BJ (cell line): ENCODE results near the gene CHN1. TPM values are rescaled to one million over a fixed set of nuclear protein-coding genes. Genes with fewer than 3 reads are reported as not detected.

Experiments
- CTCF ChIA-PET: fragments of 350-600 bp; formaldehyde crosslinking; extraction: SDS; loops from one replicate; lab custom pipeline; 2021; ENCODE audit warnings: antibody characterized with exemption, inconsistent platforms; lab: Yijun Ruan, JAX
- POLR2A ChIA-PET: fragments of 300-600 bp; sonication (Branson Sonifier 250); formaldehyde crosslinking; extraction: SDS; loops from one replicate; lab custom pipeline; 2021; ENCODE audit warnings: antibody characterized with exemption; lab: Charles Lee
- DNase-seq: peaks from one replicate; pipeline ENCODE4 v3.0.0-alpha.2; 2011; ENCODE audit warnings: low read depth
- H3K27me3 ChIP-seq: 2 replicates; pipeline ENCODE4 v1.6.0; 2011; ENCODE audit warnings: low read length; ENCODE audit not compliant: control insufficient read depth, insufficient read depth
- H3K36me3 ChIP-seq: 2 replicates; pipeline ENCODE4 v1.5.1; 2011; ENCODE audit warnings: low read length; ENCODE audit not compliant: control insufficient read depth, insufficient read depth
- H3K4me3 ChIP-seq: 2 replicates; pipeline ENCODE4 v1.5.1; 2011; ENCODE audit warnings: low read depth, mild to moderate bottlenecking, control low read depth, low read length
- polyA plus RNA-seq: library from polyadenylated mRNA; depleted of rRNA; stranded (reverse); fragments of >200 nt; gene quantifications from 2 replicates; pipeline ENCODE4 v1.2.3, GENCODE V29; 2011
- TF ChIP-seq, protein P1 (sequence below): IDR thresholded peaks from 2 replicates; pipeline ENCODE4 v1.5.1; 2011; ENCODE audit warnings: low read depth, mild to moderate bottlenecking, control low read depth, inconsistent platforms, low read length, moderate library complexity; ENCODE audit not compliant: insufficient read depth

Gene CHN1
- polyA plus RNA-seq, 1 experiment, result 93.0 TPM

DNA sequence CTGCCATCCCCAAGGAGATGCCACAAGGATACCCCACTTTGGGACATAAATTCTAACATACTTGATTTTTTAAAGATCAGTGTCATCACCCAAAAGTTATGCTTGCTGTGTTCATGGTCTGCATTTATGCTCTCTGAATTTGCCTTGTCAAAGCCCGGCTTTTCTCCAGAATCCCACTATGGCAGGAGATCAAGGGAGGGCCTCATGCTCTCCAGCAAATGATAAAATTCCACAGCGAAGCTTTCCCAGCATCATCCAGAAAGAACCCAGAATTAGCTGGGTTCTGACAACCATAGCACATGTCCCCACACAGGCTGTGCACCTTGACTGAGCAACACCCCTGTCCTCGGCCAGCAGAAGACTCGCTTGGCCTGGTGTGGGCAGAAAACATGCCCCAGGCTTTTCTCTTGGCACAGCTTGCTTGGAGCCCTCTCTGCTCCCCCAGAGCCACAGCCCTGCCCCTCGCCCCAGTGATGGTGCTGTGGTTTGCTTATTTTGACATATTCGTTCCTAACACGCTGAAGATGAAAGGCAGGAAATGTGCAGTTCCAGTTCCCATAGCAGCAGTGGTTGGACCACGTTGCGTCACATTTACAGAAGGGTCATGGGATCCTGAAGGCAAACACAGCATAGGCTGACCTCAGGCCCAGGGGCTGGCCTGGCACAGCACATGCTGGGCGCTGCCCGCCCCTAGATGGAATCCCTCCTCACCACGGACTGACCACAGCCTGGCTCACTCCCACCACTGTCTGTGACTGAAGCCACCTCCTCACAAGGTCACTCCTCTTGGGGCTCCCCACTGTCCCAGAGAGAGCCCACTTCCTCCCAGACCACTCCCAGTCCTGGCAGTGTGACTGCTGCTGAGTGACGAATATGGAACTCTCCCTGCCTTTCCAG is 226.8 kb downstream of the CHN1 start:
- H3K4me3 ChIP-seq, result no peak overlapping the region
- POLR2A ChIA-PET, result interaction anchor here (0.7 to 1.2 kb wide), 3 partner anchors 9 to 206 kb away, joined by 3 to 4 read pairs (median 3); no protein-coding TSS in a partner anchor
- CTCF ChIA-PET, result interaction anchor here (1.4 to 3.8 kb wide), 7 partner anchors 16 to 211 kb away, joined by 4 to 26 read pairs (median 5); no protein-coding TSS in a partner anchor
- no peaks in the 10 kb centered on the region for H3K27me3 ChIP-seq
- no peaks in the 10 kb centered on the region for H3K36me3 ChIP-seq
- TF ChIP-seq, protein P1, sequence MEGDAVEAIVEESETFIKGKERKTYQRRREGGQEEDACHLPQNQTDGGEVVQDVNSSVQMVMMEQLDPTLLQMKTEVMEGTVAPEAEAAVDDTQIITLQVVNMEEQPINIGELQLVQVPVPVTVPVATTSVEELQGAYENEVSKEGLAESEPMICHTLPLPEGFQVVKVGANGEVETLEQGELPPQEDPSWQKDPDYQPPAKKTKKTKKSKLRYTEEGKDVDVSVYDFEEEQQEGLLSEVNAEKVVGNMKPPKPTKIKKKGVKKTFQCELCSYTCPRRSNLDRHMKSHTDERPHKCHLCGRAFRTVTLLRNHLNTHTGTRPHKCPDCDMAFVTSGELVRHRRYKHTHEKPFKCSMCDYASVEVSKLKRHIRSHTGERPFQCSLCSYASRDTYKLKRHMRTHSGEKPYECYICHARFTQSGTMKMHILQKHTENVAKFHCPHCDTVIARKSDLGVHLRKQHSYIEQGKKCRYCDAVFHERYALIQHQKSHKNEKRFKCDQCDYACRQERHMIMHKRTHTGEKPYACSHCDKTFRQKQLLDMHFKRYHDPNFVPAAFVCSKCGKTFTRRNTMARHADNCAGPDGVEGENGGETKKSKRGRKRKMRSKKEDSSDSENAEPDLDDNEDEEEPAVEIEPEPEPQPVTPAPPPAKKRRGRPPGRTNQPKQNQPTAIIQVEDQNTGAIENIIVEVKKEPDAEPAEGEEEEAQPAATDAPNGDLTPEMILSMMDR, result no peak
- DNase-seq, result peak; percentile 99

DNA sequence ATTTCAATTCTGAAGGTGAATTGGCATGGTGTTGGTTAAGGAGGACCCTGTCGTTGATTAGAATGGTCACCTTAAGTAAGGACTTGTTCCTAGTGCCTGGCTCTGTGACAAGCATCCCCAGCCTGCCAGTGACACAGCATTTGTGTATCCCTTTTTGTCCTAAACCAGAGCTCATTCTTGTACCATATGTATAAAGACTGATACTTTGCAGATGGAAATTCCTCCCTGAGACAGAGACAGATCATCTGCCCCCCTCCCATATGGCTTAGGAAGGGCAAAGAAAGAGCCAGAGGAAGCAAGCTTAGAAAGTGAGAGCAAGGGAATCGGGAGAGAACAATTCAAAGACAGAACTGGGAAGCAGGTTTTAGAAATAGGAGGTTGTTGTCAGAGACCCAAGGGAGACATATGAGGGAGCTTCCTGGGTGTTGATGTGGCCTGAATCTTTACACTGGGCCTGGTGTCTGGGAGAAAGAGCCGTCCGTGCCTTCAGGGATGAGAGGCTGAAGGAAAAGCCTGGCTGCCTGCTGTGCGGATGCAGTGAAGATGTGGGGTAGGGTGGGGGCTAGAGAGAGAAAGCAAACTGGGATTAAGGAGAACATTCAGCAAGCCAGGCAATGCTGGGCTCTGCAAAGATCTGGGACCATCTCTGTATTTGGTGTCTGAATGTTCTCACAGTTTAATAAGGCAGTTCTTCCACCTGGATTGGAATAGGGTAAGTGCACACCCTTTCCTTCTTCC is 227.7 kb downstream of the CHN1 start:
- POLR2A ChIA-PET, result interaction anchor here (0.6 to 1.2 kb wide), 2 partner anchors 192 to 206 kb away, joined by 3 to 4 read pairs; no protein-coding TSS in a partner anchor
- CTCF ChIA-PET, result interaction anchor here (0.9 to 3.8 kb wide), 10 partner anchors 10 to 214 kb away, joined by 3 to 26 read pairs (median 4); no protein-coding TSS in a partner anchor
- Histone ChIP-seq H3K36me3 (no peaks in the 10 kb centered on the region), H3K27me3 (no peaks in the 10 kb centered on the region), H3K4me3 (no peak overlapping the region)
- DNase-seq, result no peak
- TF ChIP-seq, protein P1, result no peak

DNA sequence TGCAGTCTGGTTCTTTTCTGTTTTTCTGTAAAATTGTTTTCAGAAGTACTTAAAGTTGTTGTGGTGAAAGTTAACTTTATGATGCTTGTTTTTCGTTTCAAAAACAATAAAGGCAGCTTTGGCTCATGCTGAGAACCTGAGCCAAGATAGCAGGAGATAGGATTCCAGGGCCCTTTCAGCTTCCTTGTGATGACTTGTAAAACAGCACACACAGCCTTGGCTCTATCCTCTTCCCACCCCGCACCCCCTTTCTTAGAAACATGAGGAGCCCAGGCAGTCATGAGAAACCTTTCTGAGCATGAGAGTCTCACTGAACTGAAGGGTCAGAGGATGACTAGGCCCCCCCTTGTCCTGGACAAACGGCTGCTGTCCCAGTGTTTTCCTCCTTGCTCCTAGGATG is 228.5 kb downstream of the CHN1 start:
- H3K36me3 ChIP-seq, result no peaks in the 10 kb centered on the region
- CTCF ChIA-PET, result interaction anchor here (0.9 to 3.8 kb wide), 9 partner anchors 11 to 215 kb away, joined by 3 to 26 read pairs (median 3); no protein-coding TSS in a partner anchor
- POLR2A ChIA-PET, result interaction anchor here (0.6 to 1.2 kb wide), 2 partner anchors 193 to 207 kb away, joined by 3 to 4 read pairs; no protein-coding TSS in a partner anchor
- H3K4me3 ChIP-seq, result no peak overlapping the region
- peak; percentile 53 for DNase-seq
- no peaks in the 10 kb centered on the region for H3K27me3 ChIP-seq
- TF ChIP-seq, protein P1, result no peak

DNA sequence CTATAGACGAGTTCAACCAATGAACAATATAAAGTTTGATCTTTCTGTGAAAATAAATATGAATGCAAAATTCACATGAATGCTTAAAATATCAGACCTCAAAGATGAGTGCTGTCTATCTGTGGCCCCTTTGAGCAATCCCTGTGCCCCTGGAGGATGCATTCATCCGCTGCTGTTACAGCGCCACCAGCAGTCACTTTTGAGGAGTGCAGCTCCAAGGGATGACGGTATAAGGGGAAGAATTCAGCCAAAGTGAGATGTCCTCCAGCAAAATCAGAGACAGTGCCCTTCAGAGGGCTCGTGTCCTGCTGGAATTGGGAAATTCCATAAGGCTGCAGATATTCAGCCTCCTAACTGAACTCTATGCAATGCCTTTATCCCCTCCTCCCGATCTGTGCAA is 229.0 kb downstream of the CHN1 start:
- no peak for DNase-seq
- no peak overlapping the region for H3K4me3 ChIP-seq
- TF ChIP-seq, protein P1, result peak; percentile 68
- POLR2A ChIA-PET, result no interaction called here
- no peaks in the 10 kb centered on the region for H3K36me3 ChIP-seq
- no peaks in the 10 kb centered on the region for H3K27me3 ChIP-seq
- CTCF ChIA-PET, result interaction anchor here (0.9 to 3.8 kb wide), 8 partner anchors 16 to 216 kb away, joined by 3 to 26 read pairs (median 4); no protein-coding TSS in a partner anchor
